Breast epithelium (tissue), 4 donors: ENCODE results near the gene SYT6. TPM values are rescaled to one million over a fixed set of nuclear protein-coding genes. Genes with fewer than 3 reads are reported as not detected.

Experiments used
- DNase-seq, 2 donors: peaks; one replicate each; pipeline ENCODE4 v3.0.0-alpha.2; 2019; ENCODE audit warnings: low spot score in 2 of 2
- H3K27ac ChIP-seq, 2 donors: fragments of 200-600 bp; sonication (generic) in 1 of 2; one replicate each; pipeline ENCODE4 v1.5.1; 2016 to 2019; ENCODE audit warnings: mild to moderate bottlenecking in 1 of 2
- H3K27me3 ChIP-seq, 2 donors: fragments of 200-600 bp; sonication (generic) in 1 of 2; one replicate each; pipeline versions ENCODE4 v1.5.1 to v1.6.0; 2017 to 2019; ENCODE audit warnings: control low read depth in 1 of 2, mild to moderate bottlenecking in 1 of 2
- H3K36me3 ChIP-seq: fragments of 200-600 bp; one replicate; pipeline ENCODE4 v1.5.1; 2019
- H3K4me1 ChIP-seq, 2 donors: fragments of 200-600 bp; sonication (generic); one replicate each; pipeline ENCODE4 v1.5.1; 2016 to 2019; ENCODE audit warnings: control low read depth in 1 of 2
- H3K4me3 ChIP-seq, 3 donors: fragments of 200-600 bp; sonication (generic); 1 replicate in 2 of 3; 2 replicates in 1 of 3; pipeline ENCODE4 v1.5.1; 2016 to 2019; ENCODE audit warnings: mild to moderate bottlenecking in 3 of 3, moderate library complexity in 2 of 3
- H3K9me3 ChIP-seq, 2 donors: fragments of 200-600 bp; sonication (generic) in 1 of 2; one replicate each; pipeline ENCODE4 v1.5.1; 2016 to 2019; ENCODE audit warnings: control low read depth in 1 of 2
- CTCF ChIP-seq, 3 donors: fragments of 450-650 bp; IDR thresholded peaks; one replicate each; pipeline ENCODE4 v1.5.1; 2016 to 2017; ENCODE audit warnings: antibody characterized with exemption in 3 of 3, mild to moderate bottlenecking in 3 of 3, moderate library complexity in 3 of 3
- POLR2A ChIP-seq: fragments of 450-650 bp; IDR thresholded peaks from one replicate; pipeline ENCODE4 v1.6.1; 2016; ENCODE audit warnings: antibody characterized with exemption, mild to moderate bottlenecking, moderate library complexity
- POLR2AphosphoS5 ChIP-seq, 3 donors: sonication (generic); formaldehyde crosslinking; IDR thresholded peaks; one replicate each; pipeline ENCODE4 v1.6.1; 2017; ENCODE audit warnings: antibody characterized with exemption in 3 of 3
- intact Hi-C: fragments of 100-400 bp; cut with DNase I; formaldehyde crosslinking; loops from one replicate; pipeline ENCODE4 v1.15.1; 2023; ENCODE audit warnings: low total_unique reads
- total RNA-seq, 3 donors: library from RNA; depleted of rRNA; stranded (reverse); fragments of >200 nt; gene quantifications; one replicate each; pipeline ENCODE4 v1.1.0, GENCODE V29; 2016

SYT6 gene
- total RNA-seq, 3 donors from 2014 or later: under 0.01 to 0.15 (median under 0.01) TPM

- no peaks in the 10 kb centered on the region for H3K9me3 ChIP-seq
- H3K4me3 ChIP-seq: no peak overlapping the region
- no peak for TF ChIP-seq POLR2A
- no peak for TF ChIP-seq CTCF (IDR thresholded peaks at IDR 0.05)
- TF ChIP-seq POLR2AphosphoS5 (IDR thresholded peaks at IDR 0.05): no peak
- intact Hi-C loops: no loop called here
- no peaks in the 10 kb centered on the region for H3K27me3 ChIP-seq
- H3K4me1 ChIP-seq: no peaks in the 10 kb centered on the region
- no peaks in the 10 kb centered on the region for H3K36me3 ChIP-seq
- no peak for DNase-seq
- H3K27ac ChIP-seq: no peak overlapping the region
These were observed 105.4 kb downstream of the SYT6 start for GRCh38 chr1:114048232-114048631.

GRCh38 chr1:114043548-114043947 is 110.1 kb downstream of the SYT6 start:
- no peaks in the 10 kb centered on the region for H3K4me1 ChIP-seq
- no peak overlapping the region for H3K4me3 ChIP-seq
- TF ChIP-seq CTCF (IDR thresholded peaks at IDR 0.05): no peak
- TF ChIP-seq POLR2A: no peak
- TF ChIP-seq POLR2AphosphoS5 (IDR thresholded peaks at IDR 0.05): no peak
- no peaks in the 10 kb centered on the region for H3K9me3 ChIP-seq
- H3K36me3 ChIP-seq: no peaks in the 10 kb centered on the region
- no peak for DNase-seq
- intact Hi-C loops: no loop called here
- no peak overlapping the region for H3K27ac ChIP-seq
- no peaks in the 10 kb centered on the region for H3K27me3 ChIP-seq

GRCh38 chr1:114043054-114043453 is 110.6 kb downstream of the SYT6 start:
- no peak for TF ChIP-seq POLR2A
- TF ChIP-seq POLR2AphosphoS5 (IDR thresholded peaks at IDR 0.05): no peak
- TF ChIP-seq CTCF (IDR thresholded peaks at IDR 0.05): no peak
- Histone ChIP-seq H3K27ac (no peak overlapping the region), H3K9me3 (no peaks in the 10 kb centered on the region), H3K27me3 (no peaks in the 10 kb centered on the region), H3K4me1 (no peaks in the 10 kb centered on the region), H3K36me3 (no peaks in the 10 kb centered on the region), H3K4me3 (no peak overlapping the region)
- no peak for DNase-seq
- intact Hi-C loops: no loop called here

- intact Hi-C loops: no loop called here
- no peaks in the 10 kb centered on the region for H3K9me3 ChIP-seq
- no peaks in the 10 kb centered on the region for H3K4me1 ChIP-seq
- H3K36me3 ChIP-seq: no peaks in the 10 kb centered on the region
- no peak overlapping the region for H3K4me3 ChIP-seq
- TF ChIP-seq POLR2AphosphoS5 (IDR thresholded peaks at IDR 0.05) (no peak), CTCF (IDR thresholded peaks at IDR 0.05) (no peak), POLR2A (no peak)
- H3K27me3 ChIP-seq: no peaks in the 10 kb centered on the region
- no peak for DNase-seq
- H3K27ac ChIP-seq: no peak overlapping the region
These were observed 113.2 kb downstream of the SYT6 start for GRCh38 chr1:114040273-114041015.

Other genes starting within 250 kb of the SYT6 start
- gene AP4B1, start 249.1 kb downstream of the SYT6 start, total RNA-seq: 10 to 100 TPM; 10.8 to 18.1 (median 14.9) TPM
- 1 to 10 TPM; 3.3 to 6.2 (median 3.5) TPM for gene DCLRE1B, start 248.5 kb downstream of the SYT6 start, total RNA-seq
- gene HIPK1, start 224.5 kb downstream of the SYT6 start, total RNA-seq: 10 to 100 TPM; 46.9 to 66.2 (median 57.8) TPM
- 100 to 1,000 TPM in 1 of 3 donors, 10 to 100 TPM in 2; 46.2 to 155 (median 51.2) TPM for gene OLFML3, start 174.4 kb downstream of the SYT6 start, total RNA-seq